GM12892 (cell line): ENCODE measurements around the gene CBL.

Experiments
- POLR2A ChIP-seq: IDR thresholded peaks from 2 replicates; pipeline ENCODE4 v1.6.1; 2011; ENCODE audit warnings: low read depth, low read length, control low read depth
- POLR2AphosphoS5 ChIP-seq: IDR thresholded peaks from 2 replicates; pipeline ENCODE4 v1.6.1; 2011; ENCODE audit warnings: low read depth, low read length, control low read depth
- TAF1 ChIP-seq: IDR thresholded peaks from 2 replicates; pipeline ENCODE4 v1.6.1; 2011; ENCODE audit warnings: low read depth, mild to moderate bottlenecking, control low read depth, low read length, borderline replicate concordance

GRCh38 chr11:119175493-119176077 lies 30.6 kb upstream of the CBL start:
- TF ChIP-seq TAF1 (no peak), POLR2A (no peak), POLR2AphosphoS5 (no peak)
